Testis (tissue), 2 donors: ENCODE measurements around the gene SNAP25.

Experiments used
- CTCF ChIP-seq, 3 experiments: fragments of 450-650 bp in 2 of 3; fragments of 200-600 bp in 1 of 3; sonication (generic) in 1 of 3; IDR thresholded peaks; one replicate each; pipeline ENCODE4 v1.5.1; 2016 to 2019; ENCODE audit warnings: antibody characterized with exemption in 3 of 3, mild to moderate bottlenecking in 2 of 3, moderate library complexity in 1 of 3
- POLR2A ChIP-seq: fragments of 450-650 bp; IDR thresholded peaks from one replicate; pipeline ENCODE4 v1.6.1; 2017; ENCODE audit warnings: antibody characterized with exemption, mild to moderate bottlenecking, moderate library complexity

DNA sequence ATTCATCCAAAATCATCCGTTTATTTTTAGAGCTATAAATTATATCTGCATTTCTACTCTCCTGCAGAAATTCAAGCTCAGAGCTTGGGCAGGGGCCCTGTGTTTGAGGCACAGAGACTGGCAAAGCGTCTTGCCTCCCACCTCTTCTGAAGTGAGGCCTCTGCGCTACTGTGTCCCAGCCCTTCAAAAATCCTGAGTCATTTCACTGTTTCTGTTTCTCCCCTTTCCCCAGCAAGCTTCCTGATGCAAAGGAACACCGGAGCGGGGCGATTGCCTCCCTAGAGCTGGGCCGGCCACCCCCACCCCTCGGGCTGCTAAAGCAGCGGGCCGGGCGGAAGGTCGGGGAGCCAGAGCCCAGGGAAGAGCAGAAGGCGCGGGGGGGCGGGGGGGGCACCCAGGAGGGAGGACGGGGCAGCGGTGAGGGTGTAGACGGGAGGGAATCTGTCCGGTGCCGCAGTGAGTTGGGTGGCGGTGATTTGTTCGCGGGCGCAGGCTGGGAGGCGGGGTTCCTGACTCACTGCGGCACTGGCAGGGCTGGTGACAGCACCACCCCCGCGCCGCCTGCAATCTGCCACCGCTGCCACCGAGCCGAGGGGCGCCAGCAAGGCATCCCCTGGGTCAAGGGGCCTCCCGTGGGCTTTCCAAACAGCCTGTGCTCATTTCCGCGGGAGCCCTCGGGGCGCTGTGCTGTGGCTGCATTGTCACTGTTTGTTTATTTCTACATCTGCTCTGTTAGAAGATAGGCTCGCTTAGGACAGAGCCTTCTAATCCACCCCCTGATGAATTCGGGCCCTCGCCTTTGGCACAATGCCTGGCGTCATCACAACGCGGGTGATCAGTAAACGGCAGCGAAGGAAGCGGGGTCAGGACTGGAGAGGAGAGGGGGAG lies 46.5 kb upstream of the SNAP25 start:
- TF ChIP-seq CTCF (IDR thresholded peaks at IDR 0.05) (no peak), POLR2A (no peak)
